GM19193 (cell line): Measurements from ENCODE around the gene FRYL.

Source experiments
- POLR2A ChIP-seq: IDR thresholded peaks from 4 replicates; pipeline ENCODE4 v1.6.1; 2011; ENCODE audit not compliant: insufficient read depth, insufficient read length; ENCODE audit errors: extremely low read depth

Gene FRYL

DNA sequence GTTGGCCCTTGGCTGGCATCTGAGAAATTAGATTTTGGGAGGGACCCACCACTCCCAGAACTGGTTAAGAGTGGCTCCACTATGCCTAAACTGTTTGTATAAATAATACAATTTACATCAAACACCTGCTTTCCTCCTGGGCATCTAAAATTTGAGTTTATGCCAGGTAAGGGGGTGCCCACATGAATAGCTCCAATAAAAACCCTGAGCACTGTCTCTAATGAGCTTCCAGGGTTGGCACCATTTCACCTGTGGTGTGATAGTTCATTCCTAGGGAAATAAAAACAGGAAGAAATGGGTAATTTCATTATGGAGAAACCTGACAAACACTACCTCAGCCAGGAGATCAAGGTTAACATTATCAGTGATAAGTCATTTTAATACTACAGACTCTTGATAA, 119.7 kb downstream of the FRYL start:
- no peak for TF ChIP-seq POLR2A

DNA sequence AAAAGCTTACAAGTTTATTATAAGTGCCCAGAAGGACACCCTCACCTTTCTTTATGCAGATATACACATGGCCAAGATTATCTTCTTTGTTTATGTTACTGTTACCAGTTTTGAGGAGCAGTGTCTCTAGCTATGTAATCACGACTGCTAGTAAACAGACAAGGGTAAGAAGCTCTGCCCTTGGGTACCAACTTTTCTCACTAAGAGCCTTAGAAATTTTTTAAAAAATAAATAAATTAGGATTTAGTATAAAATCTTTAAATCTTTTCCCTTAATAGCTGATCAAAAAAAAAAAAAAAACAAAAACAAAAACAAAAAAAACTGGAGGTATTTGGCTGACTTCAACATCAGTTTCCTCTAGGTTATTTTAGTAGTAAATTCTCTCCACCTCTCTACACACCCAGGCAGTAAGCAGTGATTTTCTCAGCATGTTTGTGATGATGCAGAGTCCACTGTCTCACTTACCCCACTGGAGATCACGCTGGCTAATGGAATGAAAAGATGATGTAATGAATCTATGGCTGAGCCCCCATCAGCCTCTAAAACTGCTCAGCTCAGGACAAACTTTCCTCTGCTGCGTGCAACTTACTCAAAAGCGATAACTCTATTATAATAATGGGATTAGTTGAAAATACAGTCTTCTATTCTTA, 125.9 kb downstream of the FRYL start:
- TF ChIP-seq POLR2A = no peak

DNA sequence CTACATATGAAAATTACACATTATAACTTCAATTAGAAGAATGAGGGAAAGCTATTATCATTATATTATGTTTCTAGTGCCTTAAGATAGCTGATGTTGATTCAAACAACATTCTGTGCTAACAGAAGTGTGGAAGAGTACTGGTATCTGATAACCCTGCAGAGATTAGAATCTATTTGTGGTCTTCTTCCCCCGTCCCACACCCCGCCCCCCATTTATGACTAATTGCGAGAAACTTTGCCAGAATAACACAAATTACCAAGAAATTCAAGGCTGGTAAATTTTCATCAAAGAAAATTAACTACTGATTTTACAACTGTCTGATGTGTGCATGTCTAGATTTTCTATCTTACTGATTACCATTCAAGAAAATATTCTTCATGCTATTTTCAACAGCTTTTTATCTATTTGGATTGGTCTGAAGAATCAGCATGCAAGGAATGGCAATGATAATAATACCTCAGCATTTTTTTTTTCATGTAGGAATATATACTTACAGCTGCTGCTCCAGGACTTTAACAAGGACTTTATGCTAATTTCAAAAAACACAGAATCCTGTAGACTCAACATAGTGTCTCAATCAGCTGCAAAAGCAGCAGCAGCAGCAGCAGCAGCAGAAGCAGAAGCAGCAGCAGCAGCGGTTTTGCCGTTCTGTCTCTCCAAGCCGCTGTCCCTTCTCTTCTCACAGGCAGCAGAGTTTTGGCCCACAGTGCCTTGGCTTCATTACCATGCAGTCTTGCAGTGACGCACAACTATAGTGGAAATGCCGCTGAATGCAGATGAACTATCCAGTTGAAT, 126.7 kb downstream of the FRYL start:
- TF ChIP-seq POLR2A = no peak

DNA sequence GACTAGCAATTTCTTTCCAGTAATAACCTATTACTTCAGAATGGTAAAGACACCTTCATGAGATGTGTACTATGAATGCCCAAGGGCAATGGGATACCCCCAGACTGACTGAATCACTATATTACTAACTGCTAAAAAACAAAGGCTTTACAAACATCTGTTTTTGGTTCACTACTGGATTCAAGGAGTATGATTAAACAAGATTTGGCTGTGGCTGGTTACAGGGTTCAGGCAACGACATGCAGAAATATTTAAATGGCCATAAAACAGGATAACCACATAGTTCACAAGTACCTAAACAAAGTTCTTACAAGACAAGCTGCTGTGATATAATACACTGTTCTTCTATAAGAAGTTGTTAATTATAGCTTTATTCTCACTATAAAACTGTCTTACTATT, 128.2 kb downstream of the FRYL start:
- no peak for TF ChIP-seq POLR2A

DNA sequence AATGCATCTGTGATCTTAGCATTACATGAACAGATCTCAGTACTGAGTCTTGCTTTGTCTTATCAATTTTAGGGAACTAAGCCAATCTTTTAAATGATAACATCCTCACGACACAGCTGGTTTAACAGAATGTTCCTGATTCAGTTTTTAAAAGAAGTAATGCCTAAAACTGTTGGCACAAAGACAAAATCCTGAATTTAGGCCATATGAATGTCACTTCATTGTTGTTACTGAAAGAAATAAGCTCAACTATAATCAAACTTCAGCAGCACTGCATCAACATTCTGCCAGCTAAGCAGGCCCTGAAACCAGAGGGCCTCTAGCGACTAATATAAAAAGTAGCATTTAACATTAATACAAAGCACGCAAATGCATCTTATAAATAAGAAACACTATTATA, 130.6 kb downstream of the FRYL start:
- TF ChIP-seq POLR2A = no peak

DNA sequence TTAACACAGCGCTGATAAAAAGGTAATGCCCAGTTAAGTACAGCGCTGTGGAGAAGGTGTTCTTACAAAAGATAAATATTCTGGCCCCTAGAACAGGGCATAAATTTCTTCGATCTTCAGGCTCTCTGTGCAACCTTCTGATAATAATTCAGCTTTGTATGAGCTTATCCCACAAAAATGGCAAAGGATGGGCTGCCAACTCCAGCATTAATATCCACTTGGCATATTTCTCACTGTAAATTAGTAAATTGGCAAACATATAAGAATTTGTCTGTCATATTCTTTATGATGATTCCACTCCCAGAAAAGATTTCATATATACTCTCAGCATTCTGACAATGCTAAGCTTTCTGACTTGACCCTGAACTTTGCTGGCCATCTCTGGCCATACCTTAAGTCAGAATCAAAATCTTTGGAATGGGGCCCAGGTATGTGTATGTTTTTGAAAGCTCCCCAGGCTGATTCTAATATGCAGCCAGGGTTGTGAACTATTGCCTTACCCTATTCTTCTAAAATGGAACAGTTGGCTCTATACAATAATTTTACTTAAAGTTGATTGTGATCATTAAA, 134.8 kb downstream of the FRYL start:
- no peak for TF ChIP-seq POLR2A

DNA sequence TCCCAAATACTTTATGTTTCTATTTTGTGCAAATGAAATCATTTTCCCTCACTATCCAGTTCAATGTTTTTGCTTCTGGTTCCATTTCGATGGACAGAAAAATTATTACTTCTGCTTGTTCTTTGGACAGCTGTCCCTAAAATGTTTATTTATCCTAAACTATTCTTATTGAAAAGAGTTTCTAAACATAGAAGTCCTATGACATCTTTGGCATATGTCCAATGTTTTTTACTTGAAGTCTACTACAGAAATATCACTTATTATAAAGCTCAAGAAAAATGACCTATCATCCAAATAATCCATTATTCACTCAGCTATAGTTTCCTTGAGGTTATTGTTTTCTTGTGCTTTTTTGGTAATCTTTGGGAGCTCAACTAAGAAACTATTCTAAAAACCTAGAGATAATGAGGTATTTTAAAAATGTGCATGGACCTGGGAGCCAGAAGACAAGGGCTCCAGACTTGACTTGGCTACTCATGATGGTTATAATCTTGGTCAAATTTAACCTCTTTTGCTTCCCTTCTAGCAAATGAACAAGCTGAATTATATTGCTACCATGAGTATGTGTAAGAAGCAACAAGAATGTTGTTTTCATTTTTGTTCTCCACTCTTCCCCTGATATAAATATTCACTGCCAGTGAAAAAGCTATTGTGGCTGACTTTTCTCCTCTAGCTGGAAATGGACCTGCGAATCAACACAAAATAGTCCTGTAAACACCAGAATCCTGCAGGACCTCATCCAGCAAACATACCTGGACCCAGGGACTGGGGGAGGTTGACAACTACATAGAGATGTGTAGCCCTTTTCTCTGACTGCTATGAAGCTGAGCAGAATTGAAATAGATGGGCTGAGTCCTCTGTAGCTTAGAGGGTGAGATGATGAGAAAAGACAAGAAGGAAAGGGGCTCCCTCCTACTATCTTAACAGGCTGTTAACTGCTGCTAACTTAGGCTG, 137.4 kb downstream of the FRYL start:
- no peak for TF ChIP-seq POLR2A

DNA sequence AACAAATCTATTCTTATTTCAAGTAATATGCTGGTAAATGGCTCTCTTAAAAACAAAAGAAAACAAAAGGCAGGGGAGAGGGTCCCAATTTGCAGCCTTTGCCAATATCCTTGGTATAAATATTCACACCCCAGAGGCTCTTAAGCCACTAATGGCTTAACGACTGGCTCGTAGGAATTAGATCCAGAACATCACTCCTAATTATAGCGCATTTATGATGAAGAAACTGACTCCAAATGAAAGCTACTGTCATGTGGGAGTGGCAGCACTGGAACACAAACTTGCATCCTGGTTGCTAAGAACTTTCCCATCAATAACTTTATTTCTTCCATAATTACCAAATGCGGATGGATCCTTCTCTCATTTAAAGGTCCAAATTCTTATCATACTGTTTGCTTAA, 138.7 kb downstream of the FRYL start:
- no peak for TF ChIP-seq POLR2A

DNA sequence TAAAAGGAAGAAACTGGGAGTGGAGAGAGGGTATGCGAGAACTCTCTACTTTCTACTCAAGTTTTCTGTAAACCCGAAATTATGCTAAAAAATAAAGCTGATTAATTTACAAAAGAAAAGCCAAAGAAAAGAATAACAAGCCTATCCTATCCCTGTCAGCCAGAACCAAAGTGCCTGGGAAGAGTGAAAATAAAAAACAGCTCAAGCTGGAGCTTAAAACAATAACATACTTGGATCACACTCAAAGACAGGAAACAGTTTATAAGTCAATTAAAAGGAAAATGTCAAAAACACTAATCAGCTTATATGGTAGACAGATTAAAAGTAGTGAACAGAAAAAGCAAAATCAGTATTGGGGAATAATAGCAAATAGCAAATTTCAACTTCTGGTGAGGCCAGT, 139.4 kb downstream of the FRYL start:
- TF ChIP-seq POLR2A = no peak

DNA sequence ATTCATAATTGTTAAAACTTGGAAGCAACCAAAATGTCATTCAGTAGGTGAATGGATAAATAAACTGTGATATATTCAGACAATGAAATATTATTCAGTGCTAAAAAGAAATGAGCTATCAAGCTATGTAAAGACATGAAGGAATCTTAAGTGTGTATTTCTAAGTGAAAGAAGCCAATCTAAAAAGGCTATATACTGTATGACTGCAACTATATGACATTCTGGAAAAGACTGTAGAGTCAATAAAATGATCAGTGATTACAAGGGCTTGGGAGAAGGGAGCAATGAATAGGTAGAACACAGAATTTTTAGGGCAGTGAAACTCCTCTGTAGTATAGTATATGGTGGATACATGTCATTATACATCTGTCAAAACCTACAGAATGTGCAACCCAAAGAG, 139.9 kb downstream of the FRYL start:
- TF ChIP-seq POLR2A = no peak

DNA sequence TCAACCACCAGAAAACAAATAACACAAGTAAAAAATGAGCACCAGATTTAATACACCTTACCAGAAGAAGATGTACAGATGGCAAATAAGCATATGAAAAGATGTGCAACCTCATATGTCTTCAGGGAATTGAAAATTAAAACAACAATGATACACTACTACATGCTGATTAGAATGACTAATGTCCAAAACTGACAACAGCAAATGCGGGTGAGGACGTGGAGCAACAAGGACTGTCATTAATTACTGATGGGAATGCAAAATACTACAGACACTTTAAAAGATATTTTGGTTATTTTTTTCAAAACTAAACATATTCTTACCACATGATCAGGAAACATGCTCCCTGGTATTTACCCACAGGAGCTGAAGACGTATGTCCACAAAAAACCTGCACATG, 140.3 kb downstream of the FRYL start:
- TF ChIP-seq POLR2A = no peak

DNA sequence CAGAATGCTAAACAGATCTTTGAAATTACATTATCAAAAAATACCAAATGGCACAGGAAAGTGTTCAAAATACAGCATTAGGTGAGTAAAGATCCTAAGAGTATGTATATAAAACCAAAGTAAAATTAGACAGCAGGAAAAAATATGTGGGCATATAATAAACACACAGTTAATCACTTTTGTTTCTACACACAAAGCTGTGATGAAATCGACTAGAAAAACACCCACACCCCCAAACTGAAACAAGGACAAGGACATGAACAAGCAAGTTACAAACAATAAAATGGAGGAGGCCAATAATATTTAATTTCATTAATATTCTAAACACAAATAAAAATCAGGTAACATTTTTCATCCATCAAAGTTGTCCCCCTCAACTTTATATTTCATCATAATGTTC, 143.2 kb downstream of the FRYL start:
- no peak for TF ChIP-seq POLR2A

DNA sequence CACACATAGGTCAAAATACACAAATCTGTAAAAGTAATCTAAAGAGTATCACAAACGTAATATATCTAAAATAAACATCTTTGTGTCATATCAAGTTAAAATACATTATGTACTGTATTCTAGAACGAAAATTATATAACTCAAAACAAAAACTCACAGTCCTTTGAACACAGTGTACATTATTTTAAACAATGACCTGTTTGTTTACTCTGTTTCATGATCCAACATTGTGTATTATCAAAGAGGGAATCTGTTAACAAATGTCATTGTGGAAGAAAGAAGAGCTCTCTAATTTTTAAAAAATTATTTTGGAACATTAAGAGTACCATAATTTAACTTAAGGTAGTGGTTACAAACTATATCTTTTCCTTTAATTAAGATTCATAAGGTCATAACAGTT, 144.1 kb downstream of the FRYL start:
- no peak for TF ChIP-seq POLR2A

DNA sequence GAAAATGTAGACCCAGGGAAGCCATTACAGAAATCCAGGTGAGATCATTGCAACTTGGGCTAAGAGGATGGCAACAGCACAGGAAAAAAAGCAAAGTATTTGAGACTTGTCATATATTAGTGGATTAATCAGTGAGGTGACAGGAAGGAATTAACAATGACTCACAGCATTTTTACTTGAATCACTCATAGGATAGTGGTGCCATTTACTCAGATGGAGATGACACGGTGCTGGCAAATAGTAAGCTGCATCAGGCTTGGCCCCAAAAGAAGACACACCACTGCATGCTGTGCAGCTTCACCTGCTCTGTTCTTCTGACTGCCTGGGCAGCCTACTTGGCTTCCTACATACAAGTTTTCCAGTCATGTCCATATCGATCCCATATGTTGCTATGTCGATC, 144.8 kb downstream of the FRYL start:
- no peak for TF ChIP-seq POLR2A
